GM12891 (cell line): ENCODE data around the gene MAP2K4.
"Not testable (repeated sequence)": the region's sequence is repeated elsewhere in the genome, so short reads cannot be mapped to it uniquely, and the experiment has no call there.

Source experiments
- DNase-seq: peaks from one replicate; pipeline ENCODE4 v3.0.0; 2011; ENCODE audit warnings: low spot score; ENCODE audit not compliant: insufficient read length
- FAIRE-seq: peaks from 2 replicates; lab custom pipeline; 2011; peaks lifted over from hg19 to GRCh38; lab: Jason Lieb, UNC
- PAX5 ChIP-seq: IDR thresholded peaks from 2 replicates; pipeline ENCODE4 v1.6.1; 2011; ENCODE audit warnings: low read length, moderate library complexity, mild to moderate bottlenecking; ENCODE audit not compliant: insufficient read depth, severe bottlenecking
- POLR2A ChIP-seq: IDR thresholded peaks from 2 replicates; pipeline ENCODE4 v1.6.1; 2011; ENCODE audit warnings: low read depth, low read length, control low read depth
- POLR2AphosphoS5 ChIP-seq: IDR thresholded peaks from 2 replicates; pipeline ENCODE4 v1.6.1; 2011; ENCODE audit warnings: low read depth, low read length, control low read depth
- POU2F2 ChIP-seq: IDR thresholded peaks from 2 replicates; pipeline ENCODE4 v1.6.1; 2011; ENCODE audit warnings: low read depth, mild to moderate bottlenecking, control low read depth, low read length, moderate library complexity
- SPI1 ChIP-seq: IDR thresholded peaks from 2 replicates; pipeline ENCODE4 v1.6.1; 2011; ENCODE audit warnings: low read depth, low read length, control low read depth
- TAF1 ChIP-seq: IDR thresholded peaks from 2 replicates; pipeline ENCODE4 v1.6.1; 2011; ENCODE audit warnings: low read depth, low read length, control low read depth

The MAP2K4 gene

DNA sequence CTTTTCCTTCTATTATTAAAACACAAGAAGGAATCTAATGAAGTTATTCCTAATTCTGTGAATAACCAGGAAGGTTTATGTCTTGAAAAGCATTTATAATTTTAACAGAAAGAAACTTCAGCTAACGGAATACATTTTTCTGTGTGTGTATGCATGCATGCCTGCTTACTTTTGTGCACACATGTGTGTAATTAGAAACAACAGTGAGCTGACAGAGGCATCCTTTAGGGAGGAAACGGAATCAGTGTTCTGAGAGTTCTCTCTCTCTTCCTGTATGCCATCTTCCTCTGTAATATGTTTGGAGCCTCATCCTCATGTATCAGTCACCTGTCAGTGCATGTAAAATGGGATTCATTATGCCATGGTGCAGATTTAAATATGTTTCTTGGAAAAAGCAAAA is 107.0 kb downstream of the MAP2K4 start:
- DNase-seq (no peak), FAIRE-seq (no peak)
- TF ChIP-seq POLR2A, result no peak
- no peak for TF ChIP-seq PAX5
- TF ChIP-seq SPI1, result no peak
- TF ChIP-seq POU2F2, result no peak
- TF ChIP-seq POLR2AphosphoS5, result no peak
- TF ChIP-seq TAF1, result no peak

DNA sequence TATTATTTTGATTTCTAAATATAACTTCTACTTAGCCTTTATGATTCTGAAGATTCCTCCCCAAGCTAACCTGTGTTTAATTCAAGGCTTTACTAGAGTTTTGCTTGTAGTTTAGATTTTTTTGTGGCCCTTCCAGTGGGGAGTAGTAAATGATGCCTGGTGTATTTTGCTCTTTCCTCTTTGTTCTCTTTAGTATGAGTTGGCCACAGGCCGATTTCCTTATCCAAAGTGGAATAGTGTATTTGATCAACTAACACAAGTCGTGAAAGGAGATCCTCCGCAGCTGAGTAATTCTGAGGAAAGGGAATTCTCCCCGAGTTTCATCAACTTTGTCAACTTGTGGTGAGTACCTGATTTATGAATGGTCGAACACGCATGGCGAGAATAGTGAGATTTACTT is 108.3 kb downstream of the MAP2K4 start:
- TF ChIP-seq POU2F2 (no peak), POLR2A (no peak), SPI1 (no peak), TAF1 (no peak), PAX5 (no peak), POLR2AphosphoS5 (no peak)
- FAIRE-seq, result no peak
- DNase-seq, result no peak

DNA sequence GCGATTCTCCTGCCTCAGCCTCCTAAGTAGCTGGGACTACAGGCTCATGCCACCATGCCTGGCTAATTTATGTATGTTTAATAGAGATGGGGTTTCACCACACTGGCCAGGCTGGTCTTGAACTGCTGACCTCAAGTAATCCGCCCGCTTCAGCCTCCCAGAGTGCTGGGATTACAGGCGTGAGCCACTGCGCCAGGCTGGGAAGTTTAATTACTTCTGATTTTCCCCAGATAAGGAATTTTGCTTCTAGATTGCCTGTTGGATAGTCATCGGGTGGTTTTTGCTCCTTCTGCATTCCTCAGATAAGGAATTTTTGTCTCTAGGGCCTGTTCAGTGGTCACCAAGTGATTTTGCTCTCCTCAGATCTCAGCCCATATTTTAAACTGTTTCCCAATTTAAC is 112.5 kb downstream of the MAP2K4 start:
- no peak for FAIRE-seq
- DNase-seq, result no peak
- TF ChIP-seq POU2F2, result no peak
- no peak for TF ChIP-seq POLR2AphosphoS5
- TF ChIP-seq PAX5, result no peak
- TF ChIP-seq TAF1, result no peak
- TF ChIP-seq POLR2A, result no peak
- TF ChIP-seq SPI1, result no peak

DNA sequence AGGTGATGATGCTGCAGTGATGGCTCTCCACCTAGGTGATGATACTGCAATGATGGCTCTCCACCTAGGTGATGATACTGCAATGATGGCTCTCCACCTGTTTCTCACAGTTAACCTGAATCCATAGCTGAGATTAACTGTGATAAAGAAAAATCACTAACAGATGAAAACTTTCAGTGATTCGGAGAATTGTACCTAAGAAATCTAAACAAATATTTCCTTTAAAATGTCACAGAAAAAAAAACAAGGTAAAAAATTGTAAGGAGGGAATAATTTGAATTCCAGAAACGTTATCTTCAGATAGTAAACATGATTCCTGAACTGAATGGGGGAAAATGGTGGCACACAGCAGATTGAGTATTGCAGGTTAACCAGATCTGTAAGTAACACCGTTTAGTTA is 113.4 kb downstream of the MAP2K4 start:
- DNase-seq, result no peak
- TF ChIP-seq PAX5 (no peak), POU2F2 (no peak), SPI1 (no peak), POLR2A (no peak), TAF1 (no peak), POLR2AphosphoS5 (no peak)
- FAIRE-seq, result no peak

DNA sequence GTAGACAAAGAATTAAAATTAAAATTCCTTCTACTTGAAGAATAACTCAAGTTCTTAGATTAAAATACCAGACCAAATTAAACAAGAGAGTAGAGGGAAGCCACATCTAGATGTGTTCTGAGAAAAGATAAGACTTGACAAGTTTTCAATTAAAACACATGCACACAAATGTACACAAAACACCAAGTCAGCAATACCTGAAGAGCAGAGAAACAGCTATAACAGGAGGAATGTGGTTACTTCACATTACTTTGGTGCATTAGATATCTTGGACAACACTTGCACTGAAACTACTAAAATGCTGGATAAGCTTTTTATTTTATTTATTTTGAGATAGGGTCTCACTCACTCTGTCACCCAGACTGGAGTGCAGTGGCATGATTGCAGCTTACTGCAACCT is 113.9 kb downstream of the MAP2K4 start:
- no peak for FAIRE-seq
- DNase-seq, result no peak
- TF ChIP-seq TAF1 (no peak), POLR2A (no peak), PAX5 (no peak), SPI1 (no peak), POU2F2 (no peak), POLR2AphosphoS5 (no peak)

DNA sequence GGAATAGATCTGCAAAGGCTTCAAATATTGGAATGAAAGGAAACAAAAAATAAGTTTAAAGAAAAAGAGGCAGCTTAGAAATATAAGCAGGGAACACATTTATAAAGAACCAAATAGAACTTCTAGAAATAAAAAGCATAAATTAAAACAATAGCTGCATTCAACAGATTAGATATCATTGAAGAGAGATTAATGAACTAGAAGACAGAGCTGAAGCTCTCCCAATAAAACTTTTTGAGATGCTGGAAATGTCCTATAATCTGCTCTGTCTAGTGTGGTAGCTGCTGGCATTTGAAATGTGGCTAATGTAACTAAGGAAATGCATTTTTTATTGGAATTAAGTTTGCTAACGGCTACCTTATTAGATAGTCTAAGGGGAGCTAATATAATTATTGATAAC is 115.6 kb downstream of the MAP2K4 start:
- TF ChIP-seq SPI1 (no peak), PAX5 (no peak), TAF1 (no peak), POLR2A (no peak), POLR2AphosphoS5 (no peak), POU2F2 (no peak)
- FAIRE-seq (no peak), DNase-seq (no peak)

DNA sequence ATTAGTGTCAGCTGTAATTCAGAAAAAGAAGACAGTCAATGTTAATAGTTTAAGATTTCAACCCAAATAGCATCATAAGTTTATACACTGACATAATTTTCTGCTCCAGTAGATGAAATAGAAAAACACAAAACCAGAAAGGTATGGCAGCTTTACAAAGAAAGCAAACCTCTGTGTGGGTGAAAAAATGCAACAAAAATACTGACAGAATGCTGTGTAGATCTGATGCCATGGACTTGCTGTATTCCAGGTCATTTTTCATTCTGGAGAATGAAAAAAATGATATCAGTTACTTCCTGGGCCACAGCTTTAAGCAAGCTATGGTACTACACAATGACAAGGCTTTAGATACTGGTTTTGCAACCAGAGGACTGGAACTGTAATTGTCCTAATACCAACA is 116.0 kb downstream of the MAP2K4 start:
- no peak for TF ChIP-seq PAX5
- DNase-seq (no peak), FAIRE-seq (no peak)

DNA sequence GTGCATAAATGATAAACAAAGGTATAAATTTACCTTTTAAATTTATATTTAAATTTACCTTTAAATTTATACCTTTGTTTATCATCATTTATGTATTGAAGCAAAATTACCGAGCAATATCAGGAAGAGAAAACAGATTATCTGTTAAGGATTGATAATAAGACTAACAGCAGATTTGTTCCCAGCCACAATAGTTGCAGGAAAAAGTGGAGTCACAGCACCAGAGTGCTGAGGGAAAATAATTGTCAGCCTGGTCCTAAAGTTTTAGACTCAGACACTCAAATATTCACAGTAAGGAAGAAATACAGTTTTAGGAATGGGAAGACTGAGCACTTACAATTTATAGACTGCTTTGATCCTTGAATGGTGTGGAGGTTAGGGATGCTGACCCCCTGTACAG is 117.2 kb downstream of the MAP2K4 start:
- TF ChIP-seq TAF1, result no peak
- no peak for TF ChIP-seq POLR2AphosphoS5
- no peak for TF ChIP-seq SPI1
- TF ChIP-seq PAX5, result no peak
- TF ChIP-seq POLR2A, result no peak
- TF ChIP-seq POU2F2, result no peak
- DNase-seq, result no peak
- FAIRE-seq, result no peak

DNA sequence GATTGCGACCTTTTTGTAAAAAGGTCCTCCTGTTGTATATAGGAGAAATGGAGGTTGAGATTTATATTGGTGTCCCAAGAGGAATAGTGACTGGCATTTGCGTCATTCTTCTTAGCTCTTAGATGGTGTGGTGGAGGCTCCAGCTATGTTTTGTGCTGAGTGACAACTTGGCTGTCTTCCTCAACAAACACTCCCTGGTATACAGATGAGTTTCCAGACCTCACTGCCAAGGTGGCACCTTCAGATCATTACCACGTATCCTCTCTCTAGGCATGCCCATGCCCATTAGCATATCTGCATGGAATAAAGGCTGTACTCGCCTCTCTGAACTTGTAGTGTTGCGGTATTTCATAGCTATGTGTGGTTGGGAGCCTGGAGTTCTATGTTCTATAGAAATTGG is 120.0 kb downstream of the MAP2K4 start:
- FAIRE-seq, result no peak
- no peak for TF ChIP-seq PAX5
- no peak for DNase-seq

DNA sequence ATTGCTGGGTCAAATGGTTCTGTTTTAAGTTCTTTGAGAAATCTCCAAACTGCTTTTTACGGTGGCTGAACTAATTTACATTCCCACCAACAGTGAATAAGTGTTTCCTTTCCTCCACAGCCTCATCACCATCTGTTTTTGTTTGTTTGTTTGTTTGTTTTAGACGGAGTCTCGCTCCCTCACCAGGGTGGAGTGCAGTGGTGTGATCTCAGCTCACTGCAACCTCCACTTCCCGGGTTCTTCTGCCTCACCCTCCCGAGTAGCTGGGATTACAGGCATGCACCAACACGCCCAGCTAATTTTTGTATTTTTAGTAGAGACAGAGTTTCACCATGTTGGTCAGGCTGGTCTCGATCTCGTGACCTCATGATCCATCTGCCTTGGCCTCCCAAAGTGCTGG is 141.5 kb downstream of the MAP2K4 start:
- not testable (repeated sequence) for DNase-seq, FAIRE-seq

DNA sequence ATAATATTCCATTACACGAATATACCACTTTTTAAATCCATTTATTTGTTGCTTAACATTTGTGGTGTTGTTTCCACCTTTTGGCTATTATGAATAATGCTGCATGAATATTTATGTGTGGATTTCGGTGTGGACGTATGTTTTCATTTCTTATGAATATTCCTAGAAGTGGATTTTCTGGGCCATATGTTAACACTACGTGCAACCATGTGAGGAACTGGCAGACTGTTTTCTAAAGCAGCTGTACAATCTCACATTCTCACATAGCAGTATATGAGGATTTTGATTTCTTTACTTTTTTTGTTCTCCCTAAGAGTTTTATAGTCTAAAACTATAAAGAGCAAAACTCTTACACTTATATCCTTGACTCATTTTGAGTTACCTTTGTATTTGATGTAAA is 143.4 kb downstream of the MAP2K4 start:
- no peak for FAIRE-seq
- TF ChIP-seq POLR2AphosphoS5, result no peak
- no peak for TF ChIP-seq POLR2A
- no peak for TF ChIP-seq PAX5
- TF ChIP-seq SPI1, result no peak
- TF ChIP-seq POU2F2, result no peak
- TF ChIP-seq TAF1, result no peak
- no peak for DNase-seq
